IPS DF 19.7 (cell line): Measurements from ENCODE around the gene CDO1.
A peak's percentile ranks its signal among the peaks of the same experiment; 100 is the strongest.

Experiments
- DNase-seq: peaks from one replicate; pipeline ENCODE4 v3.0.0-alpha.2; 2013; ENCODE audit warnings: low read depth, low spot score

The CDO1 gene

DNA sequence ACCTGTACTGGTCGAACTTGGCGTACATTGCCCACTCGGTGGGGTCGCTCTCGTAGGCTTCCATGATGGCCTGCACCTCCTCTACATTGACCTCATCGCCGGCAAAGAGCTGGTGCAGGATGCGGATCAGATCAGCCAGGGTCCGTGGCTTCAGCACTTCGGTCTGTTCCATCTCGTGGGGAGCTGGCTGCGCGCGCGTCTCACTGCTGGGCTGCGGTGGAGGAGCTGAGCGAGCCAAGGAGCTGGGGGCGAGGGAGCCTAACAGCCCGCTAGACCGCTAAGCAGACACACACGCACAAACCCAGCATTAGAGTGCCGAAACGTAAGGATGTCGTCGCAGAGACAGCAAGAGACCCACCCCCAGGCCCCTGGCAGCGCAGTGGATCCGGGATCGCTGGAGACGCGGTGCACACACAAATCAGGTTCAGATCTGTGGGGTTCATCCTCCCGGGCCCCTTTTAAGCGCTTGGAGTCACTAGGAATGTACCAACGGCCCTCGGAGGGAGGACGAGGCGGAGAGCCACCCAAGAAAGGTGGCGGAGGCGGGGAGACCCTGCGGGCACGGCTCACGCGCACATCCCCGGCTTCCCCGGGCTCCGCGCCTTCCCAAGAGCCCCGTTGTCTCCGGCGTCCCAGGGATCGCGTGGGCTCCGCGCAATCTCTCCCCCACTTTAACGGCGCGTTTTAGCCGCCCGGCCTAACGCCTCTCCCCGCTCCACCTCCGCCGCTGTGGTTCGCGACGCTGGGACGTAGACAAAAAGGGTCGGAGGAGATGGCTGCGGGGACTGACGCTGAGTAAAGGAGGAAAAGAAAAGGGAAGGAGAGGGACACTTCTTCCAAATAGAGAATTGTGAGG, at the start of gene CDO1:
Gene CDO1, minus strand, starts transcription at position 434 of the 856 bp plus-strand sequence. Its CDS starts 262 bp downstream, at position 172.
- DNase-seq = no peak

- no peak for DNase-seq
These were observed 42.9 kb upstream of the CDO1 start for GRCh38 chr5:115859378-115859777.

GRCh38 chr5:115858396-115858795, 41.9 kb upstream of the CDO1 start:
- DNase-seq = no peak

DNA sequence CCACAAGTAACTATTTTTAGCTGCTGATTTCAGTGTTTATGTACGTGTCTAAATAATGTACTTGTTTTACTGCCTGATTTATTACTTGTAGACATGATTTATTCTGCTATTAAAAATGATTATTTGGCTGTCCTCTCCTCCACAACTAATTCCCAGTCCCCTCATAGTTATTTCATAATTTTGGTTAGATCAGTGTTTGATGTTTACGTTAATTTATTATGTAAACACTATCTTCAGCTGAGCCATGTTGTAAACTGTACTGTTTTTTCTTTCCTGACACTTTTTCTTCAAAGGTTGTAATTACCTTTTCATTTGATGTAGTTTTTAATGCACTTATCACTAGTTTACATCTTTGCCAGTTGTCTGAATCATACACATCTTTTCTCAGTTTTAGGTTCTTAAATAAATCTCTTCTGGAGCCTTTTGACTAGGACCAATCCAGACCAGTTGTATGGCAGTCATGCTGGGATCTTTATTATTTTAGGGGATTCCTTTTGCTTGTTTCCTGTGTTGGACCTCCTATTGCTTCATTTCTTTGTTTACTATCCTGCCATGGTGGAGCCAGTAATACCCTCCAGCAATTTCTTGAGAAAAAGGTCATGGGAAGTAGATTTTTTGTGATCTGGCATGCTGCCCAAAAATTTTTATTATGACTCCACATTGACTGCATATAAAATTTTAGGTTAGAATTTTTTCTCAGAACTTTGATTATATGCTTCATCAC, 41.3 kb upstream of the CDO1 start:
- DNase-seq = no peak

DNA sequence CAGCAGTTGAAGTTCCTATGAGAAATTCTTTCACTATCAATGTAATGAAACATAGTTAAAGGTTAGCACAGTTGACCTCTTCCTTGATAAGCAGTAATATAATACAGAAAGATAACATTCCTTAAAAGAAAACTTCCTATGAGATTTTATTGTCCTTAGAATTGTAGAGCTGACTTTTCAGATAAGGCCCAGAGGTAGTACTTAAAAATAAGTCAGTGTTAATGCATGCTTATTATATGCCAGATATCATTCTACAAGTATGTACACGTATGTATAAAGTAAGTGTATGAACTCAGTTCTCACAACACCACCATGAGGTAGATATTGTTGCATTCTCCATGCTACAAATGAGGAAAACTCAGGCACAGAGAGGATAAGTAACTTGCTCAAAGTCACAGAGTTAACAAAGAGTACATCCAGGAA, 40.6 kb upstream of the CDO1 start:
- no peak for DNase-seq

DNA sequence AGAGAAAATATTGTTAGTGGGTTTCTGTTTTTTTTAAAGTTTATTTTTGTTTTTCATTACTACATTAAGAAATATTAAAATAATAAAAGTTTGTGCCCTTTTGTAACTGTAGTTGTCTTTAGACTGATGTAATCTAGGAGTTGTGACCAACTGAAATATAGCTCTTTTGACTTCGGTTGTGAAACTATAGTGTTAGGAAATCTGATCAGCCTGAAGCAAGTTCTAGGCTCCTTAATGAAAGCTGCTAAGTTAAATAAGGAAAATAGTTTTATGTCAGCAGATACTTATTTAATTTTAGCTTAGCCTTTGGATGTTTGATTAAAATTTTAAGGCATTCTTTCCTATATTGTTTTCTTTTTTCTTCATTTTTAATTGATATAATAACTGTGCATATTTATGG, 39.5 kb upstream of the CDO1 start:
- DNase-seq = no peak

GRCh38 chr5:115854139-115854538, 37.7 kb upstream of the CDO1 start:
- no peak for DNase-seq

DNA sequence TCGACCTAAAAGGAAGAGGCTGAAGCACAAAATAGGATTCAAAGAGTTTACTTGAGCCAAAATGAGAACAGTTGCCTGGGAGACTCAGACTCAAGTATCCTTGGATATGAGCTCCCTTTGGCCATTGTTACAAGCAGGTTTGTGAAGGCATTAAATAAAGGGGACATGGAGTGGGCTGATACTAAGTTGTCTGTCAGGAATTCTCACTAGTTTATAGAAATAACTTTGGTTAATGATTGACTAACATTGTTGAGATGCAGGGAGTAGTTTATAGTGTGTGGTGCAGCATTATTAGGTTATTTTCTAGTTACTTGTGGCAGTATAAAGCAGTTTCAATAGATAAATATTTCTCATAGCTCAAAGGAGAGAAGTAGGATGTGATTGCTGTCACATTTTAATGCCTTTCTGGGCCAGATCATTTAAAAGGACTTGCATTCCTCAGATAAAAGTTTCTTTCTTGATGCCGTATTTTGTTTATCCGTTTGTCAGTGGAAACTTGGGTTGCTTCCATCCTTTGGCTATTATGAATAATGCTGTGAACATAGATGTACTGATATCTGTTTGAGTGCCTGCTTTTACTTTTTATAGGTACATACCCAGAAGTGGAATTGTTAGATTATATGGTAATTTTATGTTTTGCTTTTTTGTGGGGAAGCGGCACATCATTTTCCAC, 34.4 kb upstream of the CDO1 start:
- no peak for DNase-seq

GRCh38 chr5:115849258-115849798, 32.9 kb upstream of the CDO1 start:
- DNase-seq = no peak

GRCh38 chr5:115847290-115847689, 30.8 kb upstream of the CDO1 start:
- no peak for DNase-seq

- DNase-seq = no peak
These were observed 27.9 kb upstream of the CDO1 start for GRCh38 chr5:115844321-115844817.

- DNase-seq = no peak
These were observed 27.1 kb upstream of the CDO1 start for GRCh38 chr5:115843444-115844130.

GRCh38 chr5:115842952-115843351, 26.5 kb upstream of the CDO1 start:
- no peak for DNase-seq

DNA sequence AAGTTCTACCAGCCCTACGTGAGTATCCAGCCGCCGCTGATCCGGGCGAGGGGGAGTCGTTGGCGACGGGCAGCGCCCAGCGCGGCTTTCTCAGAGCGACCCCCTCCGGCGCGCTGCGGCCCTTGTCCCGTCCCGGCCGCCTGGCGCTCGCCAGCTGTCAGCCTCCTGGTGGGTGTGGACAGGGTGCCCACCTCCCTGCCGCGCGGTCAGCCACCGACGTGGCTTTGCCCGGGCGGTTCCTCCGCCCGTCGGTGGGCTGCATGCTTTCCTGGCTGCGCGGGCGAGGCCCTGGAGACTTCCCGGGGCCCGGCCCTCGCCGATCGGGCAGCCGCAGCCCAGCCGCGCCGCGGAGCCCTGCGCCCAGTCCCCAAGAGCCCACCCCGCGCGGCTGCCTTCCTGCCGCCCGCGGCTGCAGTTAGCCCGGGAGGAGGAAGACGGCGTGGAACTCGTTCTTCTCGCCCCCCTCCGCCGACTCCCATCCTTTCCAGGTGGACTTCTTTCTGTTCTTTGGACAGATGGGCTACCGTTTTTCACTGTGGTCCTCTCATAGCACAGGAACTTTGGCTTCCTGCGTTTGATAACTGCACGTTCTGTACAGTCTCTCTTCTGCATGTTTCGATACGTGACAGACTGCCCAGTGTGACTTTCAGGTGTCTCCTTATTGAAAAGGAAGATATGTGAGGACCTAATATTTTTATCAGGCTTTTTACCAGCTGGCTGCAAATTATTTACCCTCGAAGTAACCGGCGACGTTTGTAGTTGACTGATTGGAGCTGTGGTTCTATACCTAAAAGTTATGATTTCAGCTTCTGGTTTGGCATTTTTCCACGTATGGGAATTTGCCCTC, 25.9 kb upstream of the CDO1 start:
- DNase-seq = no peak

- peak; percentile 83 for DNase-seq
These were observed 25.1 kb upstream of the CDO1 start, which contains the start of the genes AP3S1 and ATG12 for GRCh38 chr5:115841382-115842088. Gene AP3S1, plus strand, starts transcription at chr5:115841935. Its CDS starts 103 bp downstream, at chr5:115842038. Gene ATG12, minus strand, starts transcription at chr5:115841565. Its CDS starts 13 bp downstream, at chr5:115841552.

GRCh38 chr5:115840873-115841272, 24.4 kb upstream of the CDO1 start:
- DNase-seq = no peak

GRCh38 chr5:115838885-115839518, 22.5 kb upstream of the CDO1 start:
- no peak for DNase-seq

DNA sequence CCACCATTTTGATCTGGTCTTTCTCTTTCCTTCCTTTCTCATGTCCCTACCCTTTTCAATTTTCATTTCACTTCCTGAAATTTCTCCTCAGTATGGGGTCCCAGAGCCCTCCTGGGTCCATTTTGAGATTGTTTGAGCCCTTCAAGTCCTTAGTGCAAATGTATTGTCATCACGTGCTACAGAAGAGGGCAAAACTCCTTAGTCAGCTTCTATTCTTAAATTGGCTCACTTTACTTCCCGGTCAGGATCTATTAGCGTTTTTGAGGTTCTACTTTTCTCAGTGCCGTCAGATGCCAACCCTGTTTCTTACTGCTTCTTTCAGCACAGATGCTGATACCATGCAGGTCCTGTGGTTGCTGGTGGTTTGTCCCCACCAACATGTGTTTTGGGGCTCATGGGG, 19.0 kb upstream of the CDO1 start:
- DNase-seq = no peak

DNA sequence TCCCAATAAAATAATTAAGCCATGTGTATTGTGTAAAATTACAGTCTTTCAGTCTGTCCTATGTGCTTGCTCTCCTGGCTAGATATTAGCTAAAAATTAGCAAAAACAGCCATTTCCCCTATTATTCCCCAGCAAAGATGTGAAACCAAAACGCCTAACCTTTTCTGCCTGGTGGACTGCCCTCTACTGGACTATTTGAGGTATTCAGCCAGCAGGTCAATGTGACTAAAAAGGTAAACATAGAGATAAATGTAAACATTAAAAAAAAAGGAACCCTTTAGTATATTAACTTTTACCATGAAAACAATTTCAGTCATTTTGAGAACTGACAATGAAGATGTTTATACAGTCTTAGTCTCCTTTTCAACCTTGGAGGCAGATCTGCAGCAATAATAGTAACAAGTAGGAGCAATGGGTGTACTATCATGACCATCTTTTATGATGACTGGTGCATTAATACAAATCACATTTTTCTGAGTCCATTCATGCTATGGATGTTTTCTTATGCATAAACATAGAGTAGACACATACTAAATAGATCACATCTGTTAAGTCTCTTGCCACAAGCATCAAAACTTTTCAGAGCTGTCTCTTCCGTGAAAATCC, 14.8 kb upstream of the CDO1 start:
- DNase-seq = no peak
